C4-2B (cell line): ENCODE data around the gene MOCS1.
A peak's percentile ranks its signal among the peaks of the same experiment; 100 is the strongest.
"Not testable (repeated sequence)": the region's sequence is repeated elsewhere in the genome, so short reads cannot be mapped to it uniquely, and the experiment has no call there.

Experiments used
- H3K27ac ChIP-seq: fragments of 450-650 bp; 2 replicates; pipeline ENCODE4 v1.5.1; 2017
- CTCF ChIP-seq: fragments of 450-650 bp; conservative IDR thresholded peaks from 2 replicates; pipeline ENCODE4 v1.5.1; 2017; ENCODE audit warnings: mild to moderate bottlenecking
- ZFX ChIP-seq: fragments of 450-650 bp; IDR thresholded peaks from 2 replicates; pipeline ENCODE4 v1.6.1; 2017

Gene MOCS1

GRCh38 chr6:39973661-39974060 is 39.4 kb upstream of the MOCS1 start:
- TF ChIP-seq CTCF (no peak), ZFX (no peak)
- no peak overlapping the region for H3K27ac ChIP-seq

- H3K27ac ChIP-seq: not testable (repeated sequence)
Observed at GRCh38 chr6:39972717-39973116, 38.5 kb upstream of the MOCS1 start.

- H3K27ac ChIP-seq: not testable (repeated sequence)
Observed at GRCh38 chr6:39971131-39971530, 36.9 kb upstream of the MOCS1 start.

- TF ChIP-seq ZFX: no peak
- TF ChIP-seq CTCF: no peak
- peak overlapping the region; percentile 77 for H3K27ac ChIP-seq
Observed at GRCh38 chr6:39965751-39966150, 31.5 kb upstream of the MOCS1 start.

GRCh38 chr6:39964530-39964929 is 30.3 kb upstream of the MOCS1 start:
- peak overlapping the region; percentile 48; the same call in 1 of the 2 replicates for H3K27ac ChIP-seq
- TF ChIP-seq ZFX (no peak), CTCF (no peak)

- TF ChIP-seq CTCF (no peak), ZFX (no peak)
- H3K27ac ChIP-seq: peak overlapping the region; percentile 48; the same call in 1 of the 2 replicates
Observed at GRCh38 chr6:39964094-39964493, 29.8 kb upstream of the MOCS1 start.

- no peak for TF ChIP-seq ZFX
- H3K27ac ChIP-seq: no peak overlapping the region
Observed at GRCh38 chr6:39962831-39963230, 28.6 kb upstream of the MOCS1 start.

- TF ChIP-seq CTCF (no peak), ZFX (no peak)
- no peak overlapping the region for H3K27ac ChIP-seq
Observed at GRCh38 chr6:39961178-39961577, 26.9 kb upstream of the MOCS1 start.

GRCh38 chr6:39958947-39959346 is 24.7 kb upstream of the MOCS1 start:
- TF ChIP-seq ZFX: no peak
- TF ChIP-seq CTCF: no peak
- no peak overlapping the region for H3K27ac ChIP-seq
